ENCODE results near the gene GNAI3. TPM values are rescaled to one million over a fixed set of nuclear protein-coding genes. Genes with fewer than 3 reads are reported as not detected.

The GNAI3 gene
- total and polyA plus RNA-seq, 2 donors (not counting 1 experiment from before 2014, with no cell fraction given), result 11.4 to 14.4 TPM

DNA sequence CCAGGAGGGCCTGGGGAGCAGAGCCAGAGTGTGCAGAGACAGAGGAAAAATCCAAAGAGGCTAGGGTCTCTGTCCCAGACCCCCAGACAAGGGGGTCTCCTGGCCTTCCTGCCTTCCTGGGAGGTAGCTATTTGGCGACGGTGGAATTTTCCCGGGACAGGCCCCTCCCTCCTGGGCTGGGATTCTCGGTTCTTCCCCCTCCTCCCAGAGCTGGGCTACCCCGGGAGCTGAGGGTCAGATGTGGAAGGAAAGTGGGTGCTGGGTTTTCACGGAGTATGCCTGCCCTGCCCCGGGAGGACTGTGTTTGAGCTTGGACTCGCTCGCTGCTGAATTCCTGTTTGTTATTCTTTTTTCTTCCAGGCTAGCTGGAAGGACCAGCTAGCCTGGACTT lies 72.0 kb downstream of the GNAI3 start:
- H2AFZ ChIP-seq (ENCODE audit: low read length), result peak overlapping the region; percentile 20
- peaks cover 24% of the 10 kb centered on the region for H3K4me1 ChIP-seq (ENCODE audit: control insufficient read depth, extremely low read depth, insufficient read depth, low read length)
- H3K36me3 ChIP-seq (ENCODE audit: control insufficient read depth, insufficient read depth, low read length), result no peaks in the 10 kb centered on the region
- H3K4me2 ChIP-seq (ENCODE audit: extremely low read depth, insufficient read depth, low read length), result peak overlapping the region; percentile 86
- no peaks in the 10 kb centered on the region for H3K9me3 ChIP-seq (ENCODE audit: control insufficient read depth, insufficient read depth, low read depth, low read length)
- peaks cover 49% of the 10 kb centered on the region for H3K79me2 ChIP-seq (ENCODE audit: control insufficient read depth, insufficient read depth, low read length)
- no peaks in the 10 kb centered on the region for H4K20me1 ChIP-seq (ENCODE audit: control insufficient read depth, extremely low read depth, insufficient read depth, low read length)
- no peaks in the 10 kb centered on the region for H3K27me3 ChIP-seq (ENCODE audit: control insufficient read depth, insufficient read depth, low read length)
- DNase-seq (ENCODE audit: low read depth in 2 of 2), result peak; percentile 55 to 61
- peak overlapping the region; percentile 61 to 87 (median 80) for H3K4me3 ChIP-seq (replicated peaks in 1 of 4; ENCODE audit: control extremely low read depth in 1 of 4, insufficient read depth in 1 of 4, low read depth in 3 of 4, low read length in 4 of 4)
- TF ChIP-seq EZH2 (IDR thresholded peaks at IDR 0.05; ENCODE audit: low read length, missing control alignments), result no peak
- TF ChIP-seq, protein P1, sequence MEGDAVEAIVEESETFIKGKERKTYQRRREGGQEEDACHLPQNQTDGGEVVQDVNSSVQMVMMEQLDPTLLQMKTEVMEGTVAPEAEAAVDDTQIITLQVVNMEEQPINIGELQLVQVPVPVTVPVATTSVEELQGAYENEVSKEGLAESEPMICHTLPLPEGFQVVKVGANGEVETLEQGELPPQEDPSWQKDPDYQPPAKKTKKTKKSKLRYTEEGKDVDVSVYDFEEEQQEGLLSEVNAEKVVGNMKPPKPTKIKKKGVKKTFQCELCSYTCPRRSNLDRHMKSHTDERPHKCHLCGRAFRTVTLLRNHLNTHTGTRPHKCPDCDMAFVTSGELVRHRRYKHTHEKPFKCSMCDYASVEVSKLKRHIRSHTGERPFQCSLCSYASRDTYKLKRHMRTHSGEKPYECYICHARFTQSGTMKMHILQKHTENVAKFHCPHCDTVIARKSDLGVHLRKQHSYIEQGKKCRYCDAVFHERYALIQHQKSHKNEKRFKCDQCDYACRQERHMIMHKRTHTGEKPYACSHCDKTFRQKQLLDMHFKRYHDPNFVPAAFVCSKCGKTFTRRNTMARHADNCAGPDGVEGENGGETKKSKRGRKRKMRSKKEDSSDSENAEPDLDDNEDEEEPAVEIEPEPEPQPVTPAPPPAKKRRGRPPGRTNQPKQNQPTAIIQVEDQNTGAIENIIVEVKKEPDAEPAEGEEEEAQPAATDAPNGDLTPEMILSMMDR (conservative IDR thresholded peaks at IDR 0.05 in 1 of 2, IDR thresholded peaks at IDR 0.05 in 1 of 2; ENCODE audit: low read depth in 1 of 2, low read length in 2 of 2), result no peak
- peak overlapping the region; percentile 90 for H3K9ac ChIP-seq (ENCODE audit: insufficient read depth, low read length)
- H3K27ac ChIP-seq (ENCODE audit: insufficient read depth, low read length), result peak overlapping the region; percentile 96

DNA sequence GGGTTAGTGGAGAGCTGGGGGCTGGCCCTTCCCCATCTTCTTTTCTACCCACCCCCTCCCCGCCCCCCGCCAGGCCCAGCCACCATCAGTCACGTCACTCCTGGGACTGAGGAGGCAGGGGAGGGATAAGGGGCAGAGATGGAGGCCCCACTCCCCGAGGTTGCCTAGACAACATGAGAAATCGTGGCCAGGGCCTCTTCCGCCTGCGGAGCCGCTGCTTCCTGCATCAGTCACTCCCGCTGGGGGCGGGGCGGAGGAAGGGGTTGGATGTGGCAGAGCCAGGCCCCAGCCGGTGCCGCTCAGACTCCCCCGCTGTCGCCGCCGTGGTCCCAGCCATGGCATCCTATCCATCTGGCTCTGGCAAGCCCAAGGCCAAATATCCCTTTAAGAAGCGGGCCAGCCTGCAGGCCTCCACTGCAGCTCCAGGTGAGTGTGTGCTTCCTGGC lies 72.4 kb downstream of the GNAI3 start:
- Histone ChIP-seq H3K79me2 (ENCODE audit: control insufficient read depth, insufficient read depth, low read length) (peaks cover 49% of the 10 kb centered on the region), H3K4me1 (ENCODE audit: control insufficient read depth, extremely low read depth, insufficient read depth, low read length) (peaks cover 24% of the 10 kb centered on the region), H3K27ac (ENCODE audit: insufficient read depth, low read length) (peak overlapping the region; percentile 96), H3K4me2 (ENCODE audit: extremely low read depth, insufficient read depth, low read length) (peak overlapping the region; percentile 86), H3K9ac (ENCODE audit: insufficient read depth, low read length) (peak overlapping the region; percentile 90), H3K36me3 (ENCODE audit: control insufficient read depth, insufficient read depth, low read length) (no peaks in the 10 kb centered on the region), H4K20me1 (ENCODE audit: control insufficient read depth, extremely low read depth, insufficient read depth, low read length) (no peaks in the 10 kb centered on the region), H3K9me3 (ENCODE audit: control insufficient read depth, insufficient read depth, low read depth, low read length) (no peaks in the 10 kb centered on the region), H3K27me3 (ENCODE audit: control insufficient read depth, insufficient read depth, low read length) (no peaks in the 10 kb centered on the region), H3K4me3 (replicated peaks in 1 of 4; ENCODE audit: control extremely low read depth in 1 of 4, insufficient read depth in 1 of 4, low read depth in 3 of 4, low read length in 4 of 4) (peak overlapping the region; percentile 65 to 87 (median 80)), H2AFZ (ENCODE audit: low read length) (no peak overlapping the region)
- peak; percentile 92 to 95 for DNase-seq (ENCODE audit: low read depth in 2 of 2)
- TF ChIP-seq, protein P1 (conservative IDR thresholded peaks at IDR 0.05 in 1 of 2, IDR thresholded peaks at IDR 0.05 in 1 of 2; ENCODE audit: low read depth in 1 of 2, low read length in 2 of 2), result no peak
- TF ChIP-seq EZH2 (IDR thresholded peaks at IDR 0.05; ENCODE audit: low read length, missing control alignments), result no peak

DNA sequence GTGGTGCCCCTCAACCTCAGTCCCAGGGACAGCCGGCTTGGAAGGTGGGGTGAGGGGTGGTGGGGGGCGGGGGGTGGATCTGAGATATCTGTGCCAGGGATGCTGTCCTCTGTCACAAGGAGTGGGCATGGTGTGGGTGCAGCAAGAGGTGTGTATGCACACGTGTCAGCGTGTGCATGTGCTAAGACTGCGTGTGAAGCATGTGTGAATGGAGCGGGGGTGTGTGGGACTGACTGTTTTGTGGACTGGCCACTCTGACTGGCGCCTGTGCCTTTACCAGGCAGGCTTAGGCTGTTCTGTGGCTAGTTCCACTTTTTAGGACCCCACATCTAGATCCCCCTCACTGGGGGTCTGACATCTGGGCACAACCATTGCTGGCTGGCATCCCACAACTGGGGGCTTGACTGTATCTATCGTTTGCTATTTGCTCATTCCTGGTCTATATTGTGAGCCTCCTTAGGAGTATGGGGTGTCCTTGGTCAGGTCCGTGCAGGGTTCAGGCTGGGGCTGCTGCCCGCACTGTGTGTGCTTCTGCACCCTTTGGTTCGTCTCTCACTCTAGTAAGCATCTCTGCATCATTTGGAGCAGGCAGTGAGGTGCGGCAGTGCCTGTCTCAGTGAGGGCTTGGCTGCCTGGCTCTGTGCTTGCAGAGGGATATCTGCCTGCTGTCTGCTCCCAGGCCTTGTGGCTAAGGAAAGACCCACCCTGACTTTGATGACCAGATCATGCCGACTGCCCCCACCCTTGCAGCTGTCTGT lies 73.1 kb downstream of the GNAI3 start:
- DNase-seq (ENCODE audit: low read depth in 2 of 2), result no peak
- Histone ChIP-seq H3K27ac (ENCODE audit: insufficient read depth, low read length) (peak overlapping the region; percentile 96), H3K27me3 (ENCODE audit: control insufficient read depth, insufficient read depth, low read length) (no peaks in the 10 kb centered on the region), H3K9me3 (ENCODE audit: control insufficient read depth, insufficient read depth, low read depth, low read length) (no peaks in the 10 kb centered on the region), H3K9ac (ENCODE audit: insufficient read depth, low read length) (peak overlapping the region; percentile 53), H2AFZ (ENCODE audit: low read length) (no peak overlapping the region), H3K4me3 (replicated peaks in 1 of 4; ENCODE audit: control extremely low read depth in 1 of 4, insufficient read depth in 1 of 4, low read depth in 3 of 4, low read length in 4 of 4) (peak overlapping the region; percentile 54 to 87 (median 75)), H3K79me2 (ENCODE audit: control insufficient read depth, insufficient read depth, low read length) (peaks cover 49% of the 10 kb centered on the region), H3K4me1 (ENCODE audit: control insufficient read depth, extremely low read depth, insufficient read depth, low read length) (peaks cover 24% of the 10 kb centered on the region), H3K36me3 (ENCODE audit: control insufficient read depth, insufficient read depth, low read length) (peaks cover 2% of the 10 kb centered on the region), H4K20me1 (ENCODE audit: control insufficient read depth, extremely low read depth, insufficient read depth, low read length) (no peaks in the 10 kb centered on the region), H3K4me2 (ENCODE audit: extremely low read depth, insufficient read depth, low read length) (peak overlapping the region; percentile 79)
- TF ChIP-seq EZH2 (IDR thresholded peaks at IDR 0.05; ENCODE audit: low read length, missing control alignments), result no peak
- TF ChIP-seq, protein P1 (conservative IDR thresholded peaks at IDR 0.05 in 1 of 2, IDR thresholded peaks at IDR 0.05 in 1 of 2; ENCODE audit: low read depth in 1 of 2, low read length in 2 of 2), result no peak
